K562 (cell line): ENCODE results near the gene LPIN2. TPM values are rescaled to one million over a fixed set of nuclear protein-coding genes. Genes with fewer than 3 reads are reported as not detected.

ENCODE experiments used
- BHLHE40 ChIP-seq: IDR thresholded peaks from 2 replicates; pipeline ENCODE4 v1.6.1; 2011; ENCODE audit warnings: low read length, improper control_type of control experiment
- BRD9 ChIP-seq: fragments of 450-650 bp; IDR thresholded peaks from 2 replicates; pipeline ENCODE4 v1.6.1; 2018; ENCODE audit warnings: low read depth; ENCODE audit not compliant: partially characterized antibody
- CHCHD3 ChIP-seq: fragments of 250-450 bp; sonication (Bioruptor Pico); IDR thresholded peaks from 2 replicates; pipeline ENCODE4 v2.1.2; 2022; ENCODE audit warnings: mild to moderate bottlenecking
- CHD2 ChIP-seq: IDR thresholded peaks from 2 replicates; pipeline ENCODE4 v1.6.1; 2011; ENCODE audit warnings: low read depth, low read length
- CLOCK ChIP-seq: fragments of 250-450 bp; sonication (Bioruptor Pico); IDR thresholded peaks from 2 replicates; pipeline ENCODE4 v1.4.0; 2020; ENCODE audit warnings: mild to moderate bottlenecking, moderate library complexity, borderline replicate concordance
- CREB3 ChIP-seq: fragments of 450-650 bp; conservative IDR thresholded peaks from 2 replicates; pipeline ENCODE4 v1.6.1; 2016; ENCODE audit warnings: missing genetic modification characterization, low read depth, mild to moderate bottlenecking, missing compliant biosample characterization, moderate library complexity
- ETV1 ChIP-seq: fragments of 450-650 bp; conservative IDR thresholded peaks from 2 replicates; pipeline ENCODE4 v1.6.1; 2016; ENCODE audit warnings: missing genetic modification characterization, control low read depth, low read depth, missing compliant biosample characterization
- ETV6 ChIP-seq, 3 experiments: fragments of 150-350 bp in 1 of 3; sonication (generic) in 1 of 3; formaldehyde crosslinking in 1 of 3; IDR thresholded peaks; 2 replicates each; pipeline versions ENCODE4 v1.6.1 to v1.8.0; 2014 to 2022; ENCODE audit warnings: borderline replicate concordance in 2 of 3, low read depth in 2 of 3, antibody characterized with exemption in 1 of 3, low read length in 1 of 3, mild to moderate bottlenecking in 1 of 3, missing genetic modification reagents in 1 of 3
- FOXM1 ChIP-seq, 2 experiments: fragments of 450-650 bp in 1 of 2; sonication (generic) in 1 of 2; formaldehyde crosslinking in 1 of 2; IDR thresholded peaks; 2 replicates each; pipeline versions ENCODE4 v1.6.1 to v1.9.0; 2017 to 2022; ENCODE audit warnings: low read depth in 2 of 2, mild to moderate bottlenecking in 2 of 2, missing genetic modification reagents in 1 of 2, moderate library complexity in 1 of 2
- JUN ChIP-seq, 2 experiments: sonication (generic) in 1 of 2; formaldehyde crosslinking in 1 of 2; IDR thresholded peaks; 2 replicates each; pipeline versions ENCODE4 v1.6.1 to v1.8.0; 2012 to 2022; ENCODE audit warnings: borderline replicate concordance in 2 of 2, mild to moderate bottlenecking in 2 of 2, improper control_type of control experiment in 1 of 2, low read depth in 1 of 2, low read length in 1 of 2, missing genetic modification reagents in 1 of 2
- JUNB ChIP-seq: fragments of 450-650 bp; formaldehyde crosslinking; conservative IDR thresholded peaks from 2 replicates; pipeline ENCODE4 v1.4.0; 2020; ENCODE audit warnings: mild to moderate bottlenecking
- KDM1A ChIP-seq, 2 experiments: fragments of 450-650 bp; IDR thresholded peaks; 2 replicates each; pipeline ENCODE4 v1.6.1; 2016; ENCODE audit warnings: mild to moderate bottlenecking in 2 of 2
- KHSRP ChIP-seq: fragments of 450-650 bp; IDR thresholded peaks from 2 replicates; pipeline ENCODE4 v1.6.1; 2017
- LEF1 ChIP-seq: fragments of 450-650 bp; IDR thresholded peaks from 2 replicates; pipeline ENCODE4 v1.6.1; 2016; ENCODE audit warnings: mild to moderate bottlenecking
- MTA1 ChIP-seq: fragments of 450-650 bp; IDR thresholded peaks from 2 replicates; pipeline ENCODE4 v1.6.1; 2017; ENCODE audit warnings: borderline replicate concordance
- MTA3 ChIP-seq: fragments of 450-650 bp; formaldehyde crosslinking; IDR thresholded peaks from 2 replicates; pipeline ENCODE4 v1.6.1; 2017; ENCODE audit warnings: mild to moderate bottlenecking, borderline replicate concordance
- PML ChIP-seq: IDR thresholded peaks from 2 replicates; pipeline ENCODE4 v1.6.1; 2012; ENCODE audit warnings: low read length, inconsistent platforms
- POLR2AphosphoS5 ChIP-seq: IDR thresholded peaks from 2 replicates; pipeline ENCODE4 v1.6.1; 2011; ENCODE audit warnings: mild to moderate bottlenecking, low read depth, low read length, moderate library complexity; ENCODE audit not compliant: control insufficient read depth, insufficient read depth
- SMARCA4 ChIP-seq: fragments of 450-650 bp; IDR thresholded peaks from 2 replicates; pipeline ENCODE4 v1.6.1; 2016
- SMARCE1 ChIP-seq: fragments of 450-650 bp; IDR thresholded peaks from 2 replicates; pipeline ENCODE4 v1.7.1; 2016; ENCODE audit warnings: mild to moderate bottlenecking
- SP1 ChIP-seq: sonication (generic); formaldehyde crosslinking; IDR thresholded peaks from 2 replicates; pipeline ENCODE4 v1.8.1; 2022; ENCODE audit warnings: mild to moderate bottlenecking, missing genetic modification reagents
- SPI1 ChIP-seq: IDR thresholded peaks from 2 replicates; pipeline ENCODE4 v1.6.1; 2011; ENCODE audit warnings: low read depth, low read length, control low read depth, borderline replicate concordance
- TAF7 ChIP-seq: fragments of 450-650 bp; IDR thresholded peaks from 2 replicates; pipeline ENCODE4 v1.6.1; 2016; ENCODE audit warnings: missing genetic modification characterization, missing compliant biosample characterization
- TEAD4 ChIP-seq, 2 experiments: sonication (generic) in 1 of 2; formaldehyde crosslinking in 1 of 2; IDR thresholded peaks; 2 replicates each; pipeline versions ENCODE4 v1.6.1 to v1.8.0; 2012 to 2022; ENCODE audit warnings: borderline replicate concordance in 1 of 2, inconsistent platforms in 1 of 2, low read length in 1 of 2, mild to moderate bottlenecking in 1 of 2, missing genetic modification reagents in 1 of 2
- TRIM24 ChIP-seq, 2 experiments: fragments of 450-650 bp; IDR thresholded peaks; 2 replicates each; pipeline ENCODE4 v1.6.1; 2016
- ZFX ChIP-seq: sonication (generic); formaldehyde crosslinking; IDR thresholded peaks from 2 replicates; pipeline ENCODE4 v1.8.0; 2022; ENCODE audit warnings: mild to moderate bottlenecking, missing genetic modification reagents, moderate library complexity
- ZNF311 ChIP-seq: fragments of 250-450 bp; sonication (Bioruptor Pico); IDR thresholded peaks from 2 replicates; pipeline ENCODE4 v1.4.0; 2020; ENCODE audit warnings: mild to moderate bottlenecking, moderate library complexity
- polyA plus RNA-seq, 8 experiments: library from polyadenylated mRNA; depleted of rRNA in 4 of 8; stranded (reverse) in 5 of 8; unstranded in 3 of 8; fragments of >200 nt; fragmentation: Nextera tagmentation in 2 of 8; fragmentation: Illumina TruSeq in 1 of 8; extraction: Ambion mirVana in 2 of 8; extraction: Trizol in 1 of 8; gene quantifications; 2 replicates each; pipeline versions ENCODE4 v1.2.1 to v1.2.3, GENCODE V29; 2011 to 2014; ENCODE audit warnings: inconsistent platforms in 1 of 8, missing spikeins in 1 of 8
- total RNA-seq, 7 experiments: library from RNA; depleted of rRNA in 6 of 7; stranded (reverse); fragments of >200 nt in 6 of 7; fragmentation: Illumina TruSeq in 2 of 7; extraction: Trizol in 2 of 7; gene quantifications; 2 replicates each; pipeline versions ENCODE4 v1.2.1 to v1.2.3, GENCODE V29; 2011 to 2021; ENCODE audit warnings: low replicate concordance in 1 of 7

LPIN2 gene
- total and polyA plus RNA-seq, 9 of the 15 experiments (the other 6 are each of a cell fraction or from before 2014, with no cell fraction given) = 5.2 to 34.8 (median 24.6) TPM

GRCh38 chr18:3015204-3015592 lies 2.3 kb upstream of the LPIN2 start (continued):
- peak; percentile 20 for TF ChIP-seq ETV1 (tag)
- TF ChIP-seq SMARCA4 = no peak; the same call in 1 of the 2 replicates
- TF ChIP-seq FOXM1 (IDR thresholded peaks at IDR 0.05; ENCODE audit: low read depth) = no peak
- no peak for TF ChIP-seq FOXM1 (CRISPR knock-in tag; IDR thresholded peaks at IDR 0.05; ENCODE audit: low read depth)
- peak; percentile 38; the same call in 1 of the 2 replicates for TF ChIP-seq SPI1
- peak; percentile 91 for TF ChIP-seq JUN (IDR thresholded peaks at IDR 0.05; ENCODE audit: borderline replicate concordance, low read depth, low read length)
- TF ChIP-seq JUN (CRISPR knock-in tag; IDR thresholded peaks at IDR 0.05; ENCODE audit: borderline replicate concordance) = no peak
- peak in 1 of 2 experiments; percentile 34; a peak in 1 of 4 replicates for TF ChIP-seq TRIM24 (IDR thresholded peaks at IDR 0.05)
- no peak for TF ChIP-seq CHD2
- TF ChIP-seq ZFX = no peak
- no peak for TF ChIP-seq BHLHE40
- 0 out of 2 replicates have a peak, but pooled peaks have one; percentile 28 for TF ChIP-seq SP1 (CRISPR knock-in tag)
- TF ChIP-seq CLOCK (CRISPR knock-in tag) = no peak
- TF ChIP-seq CHCHD3 (CRISPR knock-in tag) = no peak
- 0 out of 4 replicates have a peak, but pooled peaks of 1 of the 2 experiments have one; percentile 20 for TF ChIP-seq KDM1A (IDR thresholded peaks at IDR 0.05)
- no peak for TF ChIP-seq ETV6 (IDR thresholded peaks at IDR 0.05; ENCODE audit: borderline replicate concordance in 1 of 2, low read depth in 2 of 2, low read length in 1 of 2)
- no peak for TF ChIP-seq ETV6 (CRISPR knock-in tag; IDR thresholded peaks at IDR 0.05; ENCODE audit: borderline replicate concordance)
- TF ChIP-seq LEF1 = peak; percentile 43; the same call in 1 of the 2 replicates
- TF ChIP-seq BRD9 = peak; percentile 57
- no peak for TF ChIP-seq POLR2AphosphoS5
- TF ChIP-seq CREB3 (tag) = no peak
- 0 out of 2 replicates have a peak, but pooled peaks have one; percentile 47 for TF ChIP-seq JUNB (CRISPR knock-in tag)
- no peak for TF ChIP-seq ZNF311 (CRISPR knock-in tag)
- TF ChIP-seq PML = no peak
- no peak for TF ChIP-seq TAF7
- peak; percentile 85 for TF ChIP-seq SMARCE1
- peak; percentile 49; the same call in 1 of the 2 replicates for TF ChIP-seq MTA1
- TF ChIP-seq MTA3 = 0 out of 2 replicates have a peak, but pooled peaks have one; percentile 23
- no peak for TF ChIP-seq KHSRP
- 0 out of 2 replicates have a peak, but pooled peaks have one; percentile 22 for TF ChIP-seq TEAD4 (IDR thresholded peaks at IDR 0.05; ENCODE audit: low read length)
- no peak for TF ChIP-seq TEAD4 (CRISPR knock-in tag; IDR thresholded peaks at IDR 0.05; ENCODE audit: borderline replicate concordance)
